Peyer's patch (tissue), 4 donors: ENCODE data around the gene CPNE6.

Experiments
- POLR2A ChIP-seq, 2 donors: fragments of 450-650 bp; IDR thresholded peaks; one replicate each; pipeline ENCODE4 v1.5.1; 2017; ENCODE audit warnings: antibody characterized with exemption in 2 of 2, mild to moderate bottlenecking in 2 of 2, moderate library complexity in 2 of 2
- TF ChIP-seq, protein P1 (sequence below), 6 experiments: fragments of 450-650 bp in 4 of 6; fragments of 200-600 bp in 2 of 6; sonication (generic) in 1 of 6; IDR thresholded peaks; one replicate each; pipeline ENCODE4 v1.5.1; 2017 to 2019; ENCODE audit warnings: antibody characterized with exemption in 6 of 6, mild to moderate bottlenecking in 3 of 6, moderate library complexity in 1 of 6

DNA sequence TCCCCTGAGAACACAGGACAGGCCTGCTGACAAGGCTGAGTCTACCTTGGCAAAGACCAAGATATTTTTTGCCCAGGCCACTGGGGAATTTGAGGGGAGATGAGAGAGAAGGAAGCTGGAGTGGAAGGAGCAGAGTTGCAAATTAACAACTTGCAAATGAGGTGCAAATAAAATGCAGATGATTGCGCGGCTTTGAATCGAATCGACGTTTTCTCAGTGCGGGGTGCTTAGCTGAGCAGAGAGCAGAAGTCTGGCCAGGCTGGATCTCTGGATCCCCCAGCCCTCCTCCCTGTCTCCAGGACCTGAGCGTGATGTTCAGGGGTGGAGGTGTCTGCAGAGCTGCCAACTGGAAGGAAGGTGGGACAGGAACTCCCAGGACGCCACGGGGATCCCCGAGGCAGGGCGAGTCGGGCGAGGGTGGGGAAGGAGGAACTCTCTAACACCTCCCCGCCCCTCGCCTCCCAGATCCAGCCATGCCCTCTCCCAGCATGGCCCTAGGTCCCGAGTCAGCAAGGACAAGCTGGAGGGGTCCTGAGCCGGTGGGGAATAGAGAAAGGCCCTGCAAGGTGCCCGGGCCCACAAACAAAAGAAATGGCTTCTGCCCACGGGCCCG is 20.1 kb upstream of the CPNE6 start:
- TF ChIP-seq, protein P1, sequence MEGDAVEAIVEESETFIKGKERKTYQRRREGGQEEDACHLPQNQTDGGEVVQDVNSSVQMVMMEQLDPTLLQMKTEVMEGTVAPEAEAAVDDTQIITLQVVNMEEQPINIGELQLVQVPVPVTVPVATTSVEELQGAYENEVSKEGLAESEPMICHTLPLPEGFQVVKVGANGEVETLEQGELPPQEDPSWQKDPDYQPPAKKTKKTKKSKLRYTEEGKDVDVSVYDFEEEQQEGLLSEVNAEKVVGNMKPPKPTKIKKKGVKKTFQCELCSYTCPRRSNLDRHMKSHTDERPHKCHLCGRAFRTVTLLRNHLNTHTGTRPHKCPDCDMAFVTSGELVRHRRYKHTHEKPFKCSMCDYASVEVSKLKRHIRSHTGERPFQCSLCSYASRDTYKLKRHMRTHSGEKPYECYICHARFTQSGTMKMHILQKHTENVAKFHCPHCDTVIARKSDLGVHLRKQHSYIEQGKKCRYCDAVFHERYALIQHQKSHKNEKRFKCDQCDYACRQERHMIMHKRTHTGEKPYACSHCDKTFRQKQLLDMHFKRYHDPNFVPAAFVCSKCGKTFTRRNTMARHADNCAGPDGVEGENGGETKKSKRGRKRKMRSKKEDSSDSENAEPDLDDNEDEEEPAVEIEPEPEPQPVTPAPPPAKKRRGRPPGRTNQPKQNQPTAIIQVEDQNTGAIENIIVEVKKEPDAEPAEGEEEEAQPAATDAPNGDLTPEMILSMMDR (IDR thresholded peaks at IDR 0.05), result no peak
- TF ChIP-seq POLR2A (IDR thresholded peaks at IDR 0.05), result no peak
